Measurements from ENCODE around the gene LHFPL2. TPM values are rescaled to one million over a fixed set of nuclear protein-coding genes. Genes with fewer than 3 reads are reported as not detected.
"Not testable (repeated sequence)": the region's sequence is repeated elsewhere in the genome, so short reads cannot be mapped to it uniquely, and the experiment has no call there.

LHFPL2 gene
- total RNA-seq, 2 experiments from 2014 or later = 0.19 to 0.25 TPM

GRCh38 chr5:78669331-78669730 is 20.8 kb upstream of the LHFPL2 start:
- Histone ChIP-seq H3K9me3 (ENCODE audit: control insufficient read depth in 1 of 2, insufficient read depth in 1 of 2, low read length in 2 of 2) (no peaks in the 10 kb centered on the region), H3K27ac (ENCODE audit: low read depth in 1 of 2, low read length in 2 of 2) (no peak overlapping the region), H3K4me1 (ENCODE audit: insufficient read depth, low read length) (no peaks in the 10 kb centered on the region), H3K36me3 (ENCODE audit: insufficient read depth, low read length) (no peaks in the 10 kb centered on the region), H3K27me3 (ENCODE audit: control insufficient read depth in 1 of 2, insufficient read depth in 2 of 2, low read length in 2 of 2) (peaks cover 0 to 3% of the 10 kb centered on the region in 2 experiments), H3K4me3 (ENCODE audit: low read length) (no peak overlapping the region)
- DNase-seq (no peak), ATAC-seq (ENCODE audit: poor library complexity) (no peak)
- CTCF ChIA-PET = no interaction called here
- Mint-ChIP-seq H3K4me1 (ENCODE audit: low read depth) (no peaks in the 10 kb centered on the region), H3K27ac (no peak overlapping the region), H3K4me3 (no peak overlapping the region), H3K36me3 (ENCODE audit: low read depth) (no peaks in the 10 kb centered on the region), H3K9me3 (no peaks in the 10 kb centered on the region), H3K27me3 (peaks cover 13% of the 10 kb centered on the region)
- POLR2A ChIA-PET = no interaction called here
- intact Hi-C loops (cut with DNase I, micrococcal nuclease) = no loop called here
- no peak for TF ChIP-seq CTCF (IDR thresholded peaks at IDR 0.05)

GRCh38 chr5:78667461-78668103 is 19.0 kb upstream of the LHFPL2 start:
- H3K4me1 Mint-ChIP-seq (ENCODE audit: low read depth) = no peaks in the 10 kb centered on the region
- H3K4me3 Mint-ChIP-seq = no peak overlapping the region
- no peak overlapping the region for H3K4me3 ChIP-seq (ENCODE audit: low read length)
- DNase-seq (no peak), ATAC-seq (ENCODE audit: poor library complexity) (no peak)
- TF ChIP-seq CTCF (IDR thresholded peaks at IDR 0.05) = no peak
- H3K9me3 ChIP-seq (ENCODE audit: control insufficient read depth in 1 of 2, insufficient read depth in 1 of 2, low read length in 2 of 2) = no peaks in the 10 kb centered on the region
- no peak overlapping the region for H3K27ac Mint-ChIP-seq
- intact Hi-C loops (cut with DNase I, micrococcal nuclease) = no loop called here
- H3K36me3 ChIP-seq (ENCODE audit: insufficient read depth, low read length) = no peaks in the 10 kb centered on the region
- H3K27ac ChIP-seq (ENCODE audit: low read depth in 1 of 2, low read length in 2 of 2) = no peak overlapping the region
- H3K27me3 Mint-ChIP-seq = peaks cover 13% of the 10 kb centered on the region
- H3K27me3 ChIP-seq (ENCODE audit: control insufficient read depth in 1 of 2, insufficient read depth in 2 of 2, low read length in 2 of 2) = peaks cover 0 to 3% of the 10 kb centered on the region in 2 experiments
- no peaks in the 10 kb centered on the region for H3K4me1 ChIP-seq (ENCODE audit: insufficient read depth, low read length)
- no peaks in the 10 kb centered on the region for H3K9me3 Mint-ChIP-seq
- no peaks in the 10 kb centered on the region for H3K36me3 Mint-ChIP-seq (ENCODE audit: low read depth)
- ChIA-PET POLR2A (interaction anchor here (1.2 kb wide), 1 partner anchor 32 kb away, joined by 3 read pairs; no protein-coding TSS in a partner anchor), CTCF (no interaction called here)

- H3K4me1 Mint-ChIP-seq (ENCODE audit: low read depth); H3K36me3 ChIP-seq (ENCODE audit: insufficient read depth, low read length): not testable (repeated sequence)
Observed at GRCh38 chr5:78666975-78667374, 18.4 kb upstream of the LHFPL2 start.

GRCh38 chr5:78666041-78666444 is 17.5 kb upstream of the LHFPL2 start:
- Histone ChIP-seq H3K9me3 (ENCODE audit: control insufficient read depth in 1 of 2, insufficient read depth in 1 of 2, low read length in 2 of 2) (no peaks in the 10 kb centered on the region), H3K4me1 (ENCODE audit: insufficient read depth, low read length) (no peaks in the 10 kb centered on the region), H3K4me3 (ENCODE audit: low read length) (no peak overlapping the region), H3K27ac (ENCODE audit: low read depth in 1 of 2, low read length in 2 of 2) (no peak overlapping the region), H3K27me3 (ENCODE audit: control insufficient read depth in 1 of 2, insufficient read depth in 2 of 2, low read length in 2 of 2) (peaks cover 0 to 3% of the 10 kb centered on the region in 2 experiments), H3K36me3 (ENCODE audit: insufficient read depth, low read length) (no peaks in the 10 kb centered on the region)
- H3K36me3 Mint-ChIP-seq (ENCODE audit: low read depth) = no peaks in the 10 kb centered on the region
- intact Hi-C loops (cut with DNase I, micrococcal nuclease) = no loop called here
- no peak for ATAC-seq (ENCODE audit: poor library complexity)
- ChIA-PET POLR2A (no interaction called here), CTCF (no interaction called here)
- peaks cover 13% of the 10 kb centered on the region for H3K27me3 Mint-ChIP-seq
- no peaks in the 10 kb centered on the region for H3K9me3 Mint-ChIP-seq
- no peak for TF ChIP-seq CTCF (IDR thresholded peaks at IDR 0.05)
- no peaks in the 10 kb centered on the region for H3K4me1 Mint-ChIP-seq (ENCODE audit: low read depth)
- no peak overlapping the region for H3K4me3 Mint-ChIP-seq
- no peak overlapping the region for H3K27ac Mint-ChIP-seq
- DNase-seq = no peak

More at GRCh38 chr5:78666975-78667374, 18.4 kb upstream of the LHFPL2 start:
- H3K27ac Mint-ChIP-seq; H3K27me3 ChIP-seq (ENCODE audit: control insufficient read depth in 1 of 2, insufficient read depth in 2 of 2, low read length in 2 of 2); H3K4me3 Mint-ChIP-seq; CTCF ChIA-PET; H3K4me3 ChIP-seq (ENCODE audit: low read length); DNase-seq; intact Hi-C loops (cut with DNase I, micrococcal nuclease); H3K4me1 ChIP-seq (ENCODE audit: insufficient read depth, low read length); H3K27ac ChIP-seq (ENCODE audit: low read depth in 1 of 2, low read length in 2 of 2); ATAC-seq (ENCODE audit: poor library complexity); H3K36me3 Mint-ChIP-seq (ENCODE audit: low read depth); H3K9me3 ChIP-seq (ENCODE audit: control insufficient read depth in 1 of 2, insufficient read depth in 1 of 2, low read length in 2 of 2); H3K9me3 Mint-ChIP-seq: not testable (repeated sequence)
- peaks cover 13% of the 10 kb centered on the region for H3K27me3 Mint-ChIP-seq
- POLR2A ChIA-PET = interaction anchor here (1.2 kb wide), 1 partner anchor 33 kb away, joined by 3 read pairs; no protein-coding TSS in a partner anchor
